Dendritic cell treated with granulocyte-macrophage colony-stimulating factor and Interleukin-4, amounts not matched to agents 40 ng/mL and 50 ng/mL, for 4 days (primary cell): ENCODE measurements around the gene ADARB1.

Experiments
- H3K27ac Mint-ChIP-seq: one replicate; pipeline ENCODE4 v1.8.0; 2022; ENCODE audit warnings: mild to moderate bottlenecking, mixed read lengths
- H3K27me3 Mint-ChIP-seq: one replicate; pipeline ENCODE4 v1.8.0; 2022; ENCODE audit warnings: mild to moderate bottlenecking, mixed read lengths
- H3K36me3 Mint-ChIP-seq: one replicate; pipeline ENCODE4 v1.8.0; 2022; ENCODE audit warnings: low read depth, mixed read lengths
- H3K4me1 Mint-ChIP-seq: one replicate; pipeline ENCODE4 v1.8.0; 2022; ENCODE audit warnings: low read depth, mixed read lengths
- H3K4me3 Mint-ChIP-seq: one replicate; pipeline ENCODE4 v1.8.0; 2022; ENCODE audit warnings: mild to moderate bottlenecking, moderate library complexity, mixed read lengths
- H3K9me3 Mint-ChIP-seq: one replicate; pipeline ENCODE4 v1.8.0; 2022; ENCODE audit warnings: mixed read lengths
- intact Hi-C: fragments of 100-400 bp; cut with micrococcal nuclease; formaldehyde crosslinking; loops from one replicate; pipeline ENCODE4 v1.15.0; 2022

Gene ADARB1

DNA sequence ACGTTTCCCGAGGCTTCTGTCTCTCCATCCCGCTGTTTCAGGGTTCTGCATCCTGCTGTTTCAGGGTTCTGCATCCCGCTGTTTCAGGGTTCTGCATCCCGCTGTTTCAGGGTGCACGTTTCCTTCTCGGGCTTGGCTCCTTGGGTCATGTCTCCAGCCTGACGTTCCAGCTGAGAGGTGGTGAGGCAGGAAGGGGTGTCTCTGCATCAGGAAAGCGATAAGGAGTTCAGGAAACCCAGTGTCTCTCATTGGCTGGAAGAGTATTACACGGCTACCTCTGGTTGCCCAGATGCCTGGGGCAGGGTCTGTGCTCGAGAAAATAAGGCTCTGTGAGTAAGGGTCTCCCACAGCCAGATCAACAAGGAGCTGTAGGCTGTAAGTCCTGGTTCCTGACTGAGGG is 21.1 kb downstream of the ADARB1 start:
- Mint-ChIP-seq H3K36me3 (no peaks in the 10 kb centered on the region), H3K9me3 (no peaks in the 10 kb centered on the region), H3K4me3 (no peak overlapping the region), H3K27me3 (peaks cover 13% of the 10 kb centered on the region), H3K27ac (no peak overlapping the region), H3K4me1 (peaks cover 8% of the 10 kb centered on the region)
- intact Hi-C loops: no loop called here

DNA sequence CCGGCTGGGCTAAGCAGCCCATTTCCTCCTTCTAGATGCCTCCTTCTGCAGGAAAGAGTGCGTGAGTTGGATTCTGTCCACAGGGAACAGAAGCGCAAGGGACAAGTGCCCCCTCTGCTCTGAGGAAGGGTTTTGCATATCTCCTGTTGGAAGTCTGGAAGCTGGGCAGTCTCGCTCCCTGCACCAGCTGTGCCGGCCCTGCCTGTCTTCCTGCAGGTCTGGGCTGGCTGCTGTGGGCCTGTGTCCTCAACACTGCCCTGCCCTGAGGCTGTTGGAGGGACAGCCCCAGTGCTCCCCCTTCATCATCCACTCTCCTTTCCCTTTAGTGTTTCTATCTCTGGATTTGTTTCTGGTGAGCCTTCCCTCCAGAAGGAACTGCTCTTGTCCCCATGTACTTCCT is 21.8 kb downstream of the ADARB1 start:
- no peaks in the 10 kb centered on the region for H3K9me3 Mint-ChIP-seq
- H3K4me1 Mint-ChIP-seq: peaks cover 8% of the 10 kb centered on the region
- H3K27ac Mint-ChIP-seq: no peak overlapping the region
- H3K4me3 Mint-ChIP-seq: no peak overlapping the region
- peaks cover 13% of the 10 kb centered on the region for H3K27me3 Mint-ChIP-seq
- H3K36me3 Mint-ChIP-seq: no peaks in the 10 kb centered on the region
- intact Hi-C loops: no loop called here

GRCh38 chr21:45097827-45098387 is 23.5 kb downstream of the ADARB1 start:
- Mint-ChIP-seq H3K27me3 (peaks cover 11% of the 10 kb centered on the region), H3K4me3 (no peak overlapping the region), H3K36me3 (no peaks in the 10 kb centered on the region), H3K4me1 (peaks cover 12% of the 10 kb centered on the region), H3K27ac (no peak overlapping the region), H3K9me3 (no peaks in the 10 kb centered on the region)
- intact Hi-C loops: no loop called here

DNA sequence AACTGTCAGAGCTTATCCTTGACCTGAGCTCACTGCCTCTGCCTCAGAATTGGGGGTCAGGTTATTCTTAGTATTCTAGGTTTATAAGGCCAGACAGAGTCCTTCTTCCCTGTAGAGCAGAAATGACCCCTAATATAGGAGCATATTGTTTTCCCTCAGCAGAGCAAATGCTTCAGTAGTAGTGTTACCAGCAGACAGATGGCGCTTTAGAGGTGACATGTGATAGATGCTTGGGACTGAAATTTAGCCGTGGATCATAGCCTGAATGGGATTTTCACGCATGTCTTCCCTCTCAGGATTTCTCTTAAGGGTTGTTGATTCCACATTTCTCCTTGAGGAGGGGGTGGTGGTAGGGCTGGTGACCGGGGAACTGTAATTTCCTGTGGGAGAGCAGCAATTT is 24.5 kb downstream of the ADARB1 start:
- H3K4me1 Mint-ChIP-seq: peaks cover 7% of the 10 kb centered on the region
- no peaks in the 10 kb centered on the region for H3K36me3 Mint-ChIP-seq
- intact Hi-C loops: no loop called here

DNA sequence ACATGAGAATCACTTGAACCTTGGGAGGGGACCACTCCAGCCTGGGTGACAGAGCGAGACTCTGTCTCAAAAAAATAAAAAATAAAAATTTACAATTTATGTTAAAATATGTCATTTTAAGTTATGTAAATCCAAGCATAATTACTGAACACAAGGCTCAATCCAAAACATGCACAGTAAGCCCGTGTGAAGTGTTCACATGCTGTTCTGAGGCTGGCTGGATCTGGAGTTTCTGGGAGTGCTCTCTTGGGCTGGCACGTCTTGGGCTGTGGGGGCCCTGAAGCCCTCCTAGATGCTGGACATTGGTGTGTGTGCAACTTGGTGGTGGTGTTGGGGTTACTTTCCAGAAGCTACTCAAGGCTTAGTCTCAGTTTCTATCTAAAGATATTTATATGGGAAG is 25.2 kb downstream of the ADARB1 start:
- no peak overlapping the region for H3K27ac Mint-ChIP-seq
- peaks cover 14% of the 10 kb centered on the region for H3K4me1 Mint-ChIP-seq
- H3K4me3 Mint-ChIP-seq: no peak overlapping the region

More for the DNA sequence above, 24.5 kb downstream of the ADARB1 start:
- peaks cover 9% of the 10 kb centered on the region for H3K27me3 Mint-ChIP-seq
- H3K4me3 Mint-ChIP-seq: no peak overlapping the region
- H3K27ac Mint-ChIP-seq: no peak overlapping the region
- H3K9me3 Mint-ChIP-seq: no peaks in the 10 kb centered on the region

DNA sequence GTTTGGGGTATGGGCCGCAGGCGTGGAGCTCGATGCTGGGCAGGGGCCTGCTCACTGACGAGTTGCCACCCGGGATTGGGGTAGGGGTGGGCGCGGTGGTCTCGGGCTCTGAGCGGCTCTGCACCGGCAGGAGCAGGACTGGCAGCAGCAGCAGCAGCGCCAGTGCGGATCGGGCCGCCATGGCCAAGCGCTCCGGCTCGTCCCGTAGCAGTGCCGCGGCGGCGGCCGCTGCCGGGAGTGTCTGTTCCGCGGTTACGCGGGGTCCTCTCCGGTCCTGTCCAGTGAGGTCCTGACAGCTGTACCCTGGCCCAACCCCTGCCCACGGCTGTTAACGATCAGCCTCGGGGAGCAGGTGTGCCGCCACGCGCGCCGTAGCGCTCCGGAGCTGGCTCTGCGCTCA is 26.5 kb downstream of the ADARB1 start:
- H3K27me3 Mint-ChIP-seq: peaks cover 17% of the 10 kb centered on the region
- intact Hi-C loops: no loop called here
- H3K9me3 Mint-ChIP-seq: no peaks in the 10 kb centered on the region
- H3K4me3 Mint-ChIP-seq: no peak overlapping the region
- H3K27ac Mint-ChIP-seq: no peak overlapping the region
- peaks cover 17% of the 10 kb centered on the region for H3K4me1 Mint-ChIP-seq
- H3K36me3 Mint-ChIP-seq: no peaks in the 10 kb centered on the region

More for the DNA sequence above, 25.2 kb downstream of the ADARB1 start:
- intact Hi-C loops: no loop called here
- no peaks in the 10 kb centered on the region for H3K36me3 Mint-ChIP-seq
- H3K9me3 Mint-ChIP-seq: no peaks in the 10 kb centered on the region
- H3K27me3 Mint-ChIP-seq: peaks cover 14% of the 10 kb centered on the region

DNA sequence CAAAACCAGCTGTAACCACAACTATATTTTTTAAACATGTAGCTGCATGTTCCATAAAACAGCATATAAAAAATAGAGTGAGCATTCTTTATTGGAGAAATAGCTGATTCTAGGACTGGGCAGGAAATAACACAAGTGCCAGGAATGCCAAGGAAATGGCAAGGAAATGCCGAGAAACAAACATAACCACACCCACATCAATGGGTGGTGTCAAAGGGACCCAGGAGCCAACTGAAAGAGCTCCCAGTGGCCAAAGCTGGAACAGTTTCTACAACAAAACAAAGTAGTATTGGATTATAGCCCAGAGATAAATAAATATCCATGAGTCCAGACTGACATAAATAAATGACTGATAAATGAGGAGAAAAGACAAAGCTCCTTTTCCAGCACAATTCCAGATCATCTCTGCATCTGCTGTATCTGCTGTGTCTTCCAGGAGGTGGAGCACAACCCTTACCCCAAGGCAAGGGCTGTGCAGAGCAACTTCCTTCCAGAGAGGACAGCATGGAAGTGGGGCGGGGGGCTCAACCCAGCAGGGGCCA is 28.1 kb downstream of the ADARB1 start:
- intact Hi-C loops: no loop called here
- Mint-ChIP-seq H3K27me3 (peaks cover 21% of the 10 kb centered on the region), H3K4me1 (peaks cover 17% of the 10 kb centered on the region), H3K27ac (no peak overlapping the region), H3K4me3 (no peak overlapping the region), H3K36me3 (no peaks in the 10 kb centered on the region), H3K9me3 (no peaks in the 10 kb centered on the region)

GRCh38 chr21:45103971-45104520 is 29.7 kb downstream of the ADARB1 start:
- Mint-ChIP-seq H3K27ac (no peak overlapping the region), H3K9me3 (no peaks in the 10 kb centered on the region), H3K4me1 (peaks cover 23% of the 10 kb centered on the region), H3K36me3 (no peaks in the 10 kb centered on the region), H3K4me3 (no peak overlapping the region), H3K27me3 (peaks cover 23% of the 10 kb centered on the region)
- intact Hi-C loops: no loop called here

GRCh38 chr21:45104560-45104959 is 30.2 kb downstream of the ADARB1 start:
- no peak overlapping the region for H3K27ac Mint-ChIP-seq
- H3K27me3 Mint-ChIP-seq: peaks cover 27% of the 10 kb centered on the region
- H3K4me3 Mint-ChIP-seq: no peak overlapping the region
- no peaks in the 10 kb centered on the region for H3K9me3 Mint-ChIP-seq
- H3K36me3 Mint-ChIP-seq: no peaks in the 10 kb centered on the region
- H3K4me1 Mint-ChIP-seq: peaks cover 27% of the 10 kb centered on the region
- intact Hi-C loops: no loop called here

GRCh38 chr21:45105906-45106485 is 31.6 kb downstream of the ADARB1 start:
- intact Hi-C loops: no loop called here
- no peak overlapping the region for H3K27ac Mint-ChIP-seq

DNA sequence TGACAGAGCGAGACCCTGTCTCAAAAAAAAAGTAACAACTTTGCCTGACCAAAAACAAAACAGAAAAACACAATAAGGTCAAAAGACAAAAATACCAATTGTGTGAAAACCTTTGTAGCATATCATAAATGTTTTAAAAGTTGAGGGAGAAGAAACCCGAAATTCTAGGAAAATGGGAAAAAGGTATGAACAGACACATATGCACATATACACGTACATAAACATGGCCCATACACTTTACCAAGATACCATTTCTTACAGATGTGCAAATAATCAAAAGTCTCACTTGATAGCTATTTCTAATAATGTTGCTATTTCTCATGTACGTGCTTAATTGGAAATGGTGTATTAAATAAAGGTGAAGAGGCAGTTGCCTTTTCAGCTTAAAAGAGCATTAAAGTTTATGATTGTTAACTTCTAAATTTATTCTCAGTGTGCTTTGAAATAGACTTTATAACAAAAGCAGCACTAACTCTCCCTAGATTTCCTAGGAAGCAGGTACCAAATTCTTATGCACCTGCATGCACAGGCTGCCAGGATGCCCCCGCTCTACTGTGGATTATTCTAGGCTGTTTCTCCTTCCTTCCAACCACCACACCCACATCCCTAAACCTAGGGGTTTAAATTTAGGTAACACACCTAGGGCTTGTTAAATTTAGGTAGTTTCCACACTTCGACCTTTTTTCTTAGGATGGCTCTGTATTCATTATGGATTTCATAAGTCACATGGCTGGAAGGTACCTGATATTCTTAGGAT is 33.8 kb downstream of the ADARB1 start:
- H3K4me3 Mint-ChIP-seq: no peak overlapping the region
- peaks cover 49% of the 10 kb centered on the region for H3K27me3 Mint-ChIP-seq
- no peaks in the 10 kb centered on the region for H3K9me3 Mint-ChIP-seq
- intact Hi-C loops: no loop called here
- peaks cover 56% of the 10 kb centered on the region for H3K4me1 Mint-ChIP-seq
- no peaks in the 10 kb centered on the region for H3K36me3 Mint-ChIP-seq
- no peak overlapping the region for H3K27ac Mint-ChIP-seq

More at GRCh38 chr21:45105906-45106485, 31.6 kb downstream of the ADARB1 start:
- Mint-ChIP-seq H3K4me1 (peaks cover 41% of the 10 kb centered on the region), H3K27me3 (peaks cover 31% of the 10 kb centered on the region), H3K36me3 (no peaks in the 10 kb centered on the region), H3K9me3 (no peaks in the 10 kb centered on the region), H3K4me3 (no peak overlapping the region)

- Mint-ChIP-seq H3K4me1 (peaks cover 52% of the 10 kb centered on the region), H3K27ac (no peak overlapping the region), H3K4me3 (peak overlapping the region; percentile 54), H3K9me3 (no peaks in the 10 kb centered on the region), H3K27me3 (peaks cover 50% of the 10 kb centered on the region), H3K36me3 (no peaks in the 10 kb centered on the region)
- intact Hi-C loops: no loop called here
Measured at GRCh38 chr21:45108808-45109781, 34.7 kb downstream of the ADARB1 start.

GRCh38 chr21:45109831-45110492 is 35.6 kb downstream of the ADARB1 start:
- Mint-ChIP-seq H3K27me3 (peaks cover 50% of the 10 kb centered on the region), H3K36me3 (no peaks in the 10 kb centered on the region), H3K4me3 (peak overlapping the region; percentile 54), H3K4me1 (peaks cover 44% of the 10 kb centered on the region), H3K27ac (no peak overlapping the region), H3K9me3 (no peaks in the 10 kb centered on the region)
- intact Hi-C loops: no loop called here
